ENCODE data around the gene VWA8. TPM values are rescaled to one million over a fixed set of nuclear protein-coding genes. Genes with fewer than 3 reads are reported as not detected.
"Not testable (repeated sequence)": the region's sequence is repeated elsewhere in the genome, so short reads cannot be mapped to it uniquely, and the experiment has no call there.

VWA8 gene
- total RNA-seq, 1 donor, result 21.4 TPM

DNA sequence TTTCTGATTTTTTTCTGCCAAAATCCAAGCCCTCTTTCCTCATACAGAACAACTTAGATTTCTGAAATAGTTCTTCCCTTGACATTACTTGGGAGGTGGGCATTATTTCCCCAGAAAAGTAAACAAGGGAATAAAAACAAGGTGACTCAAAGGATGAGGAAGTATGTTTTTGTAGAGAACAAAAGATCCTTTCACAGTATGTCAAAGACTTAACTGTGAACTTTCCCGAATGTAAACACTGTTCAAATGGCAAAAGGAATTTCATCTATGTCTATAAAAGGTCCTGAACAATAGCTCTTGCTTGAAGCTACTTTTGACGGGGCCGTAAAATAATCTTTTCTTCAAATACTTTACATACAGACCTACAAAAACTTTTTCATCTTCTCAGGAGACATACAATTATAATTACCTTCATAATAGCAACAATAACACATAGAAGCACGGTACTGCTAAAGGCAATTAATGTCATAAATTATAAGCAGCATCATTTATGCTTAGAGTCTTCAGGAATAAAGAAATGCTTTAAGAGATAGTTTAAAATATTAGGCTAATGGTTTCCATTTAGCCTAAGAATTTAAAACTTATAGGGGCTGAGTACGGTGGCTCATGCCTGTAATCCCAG lies 312.5 kb downstream of the VWA8 start:
- no peaks in the 10 kb centered on the region for H3K27me3 ChIP-seq (ENCODE audit: insufficient read depth, low read length)
- H3K4me1 ChIP-seq (ENCODE audit: insufficient read depth, low read length), result peaks cover 21% of the 10 kb centered on the region
- no peaks in the 10 kb centered on the region for H3K9me3 ChIP-seq (ENCODE audit: low read depth, low read length)
- H3K36me3 ChIP-seq (ENCODE audit: insufficient read depth, low read length), result no peaks in the 10 kb centered on the region
- peak; percentile 46 for DNase-seq (ENCODE audit: insufficient read length, low spot score, missing footprints)
- H3K4me3 ChIP-seq (ENCODE audit: insufficient read depth, low read length), result no peak overlapping the region
- no peak overlapping the region for H3K4me2 ChIP-seq (ENCODE audit: insufficient read depth, low read length)
- TF ChIP-seq, protein P1, sequence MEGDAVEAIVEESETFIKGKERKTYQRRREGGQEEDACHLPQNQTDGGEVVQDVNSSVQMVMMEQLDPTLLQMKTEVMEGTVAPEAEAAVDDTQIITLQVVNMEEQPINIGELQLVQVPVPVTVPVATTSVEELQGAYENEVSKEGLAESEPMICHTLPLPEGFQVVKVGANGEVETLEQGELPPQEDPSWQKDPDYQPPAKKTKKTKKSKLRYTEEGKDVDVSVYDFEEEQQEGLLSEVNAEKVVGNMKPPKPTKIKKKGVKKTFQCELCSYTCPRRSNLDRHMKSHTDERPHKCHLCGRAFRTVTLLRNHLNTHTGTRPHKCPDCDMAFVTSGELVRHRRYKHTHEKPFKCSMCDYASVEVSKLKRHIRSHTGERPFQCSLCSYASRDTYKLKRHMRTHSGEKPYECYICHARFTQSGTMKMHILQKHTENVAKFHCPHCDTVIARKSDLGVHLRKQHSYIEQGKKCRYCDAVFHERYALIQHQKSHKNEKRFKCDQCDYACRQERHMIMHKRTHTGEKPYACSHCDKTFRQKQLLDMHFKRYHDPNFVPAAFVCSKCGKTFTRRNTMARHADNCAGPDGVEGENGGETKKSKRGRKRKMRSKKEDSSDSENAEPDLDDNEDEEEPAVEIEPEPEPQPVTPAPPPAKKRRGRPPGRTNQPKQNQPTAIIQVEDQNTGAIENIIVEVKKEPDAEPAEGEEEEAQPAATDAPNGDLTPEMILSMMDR (IDR thresholded peaks at IDR 0.05; ENCODE audit: extremely low read depth, low read depth, low read length), result no peak
- no peaks in the 10 kb centered on the region for H4K20me1 ChIP-seq (ENCODE audit: insufficient read depth, low read length)
- peak overlapping the region; percentile 41 for H3K27ac ChIP-seq (ENCODE audit: low read depth, low read length)
- H3K79me2 ChIP-seq (ENCODE audit: insufficient read depth, low read length), result no peaks in the 10 kb centered on the region
- H2AFZ ChIP-seq (ENCODE audit: low read length), result no peak overlapping the region

DNA sequence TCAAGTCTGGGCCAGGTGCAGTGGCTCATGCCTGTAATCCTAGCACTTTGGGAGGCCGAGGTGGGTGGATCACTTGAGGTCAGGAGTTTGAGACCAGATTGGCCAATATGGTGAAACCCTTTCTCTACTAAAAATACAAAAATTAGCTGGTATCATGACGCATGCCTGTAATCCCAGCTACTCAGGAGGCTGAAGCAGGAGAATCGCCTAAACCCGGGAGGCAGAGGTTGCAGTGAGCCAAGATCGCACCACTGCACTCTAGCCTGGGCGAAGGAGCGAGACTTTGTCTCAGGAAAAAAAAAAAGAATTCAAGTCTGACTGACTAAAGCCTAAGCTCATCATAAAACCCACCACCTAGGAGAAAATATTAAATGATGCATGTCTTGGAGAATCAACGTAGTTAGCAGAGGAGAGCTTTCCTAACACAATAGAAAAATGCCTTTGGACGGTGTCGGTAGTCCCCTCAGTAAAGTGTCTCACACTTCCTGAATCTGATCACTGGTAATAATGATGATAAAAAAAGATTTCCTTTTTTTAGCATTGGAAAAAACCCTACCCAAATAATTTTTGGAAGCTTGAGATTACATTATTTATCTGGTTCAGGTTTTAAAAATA lies 313.1 kb downstream of the VWA8 start:
- H3K4me2 ChIP-seq (ENCODE audit: insufficient read depth, low read length), result not testable (repeated sequence)

DNA sequence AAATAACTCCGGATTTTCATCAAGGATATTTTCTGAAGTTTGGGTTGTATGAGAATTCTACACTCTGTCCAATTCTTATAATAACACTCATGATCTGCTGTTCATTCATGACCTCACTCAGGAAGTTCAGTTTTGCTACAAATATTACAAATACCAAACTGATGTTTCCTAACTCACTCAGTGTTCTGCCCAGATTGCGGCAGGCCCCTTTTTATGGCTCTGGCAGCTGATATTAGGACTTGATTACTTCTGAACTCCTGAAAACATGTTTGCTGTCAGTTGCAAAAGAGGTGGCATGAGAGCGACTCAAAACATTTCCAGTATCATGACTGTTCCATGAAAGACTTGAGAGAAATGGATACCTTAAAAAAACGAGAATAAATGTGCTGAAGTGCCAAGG lies 315.6 kb downstream of the VWA8 start:
- peaks cover 21% of the 10 kb centered on the region for H3K4me1 ChIP-seq (ENCODE audit: insufficient read depth, low read length)
- H3K27ac ChIP-seq (ENCODE audit: low read depth, low read length), result peak overlapping the region; percentile 82
- no peaks in the 10 kb centered on the region for H3K36me3 ChIP-seq (ENCODE audit: insufficient read depth, low read length)
- H3K27me3 ChIP-seq (ENCODE audit: insufficient read depth, low read length), result no peaks in the 10 kb centered on the region
- H3K4me3 ChIP-seq (ENCODE audit: insufficient read depth, low read length), result no peak overlapping the region
- no peak overlapping the region for H2AFZ ChIP-seq (ENCODE audit: low read length)
- TF ChIP-seq, protein P1 (IDR thresholded peaks at IDR 0.05; ENCODE audit: extremely low read depth, low read depth, low read length), result no peak
- peak; percentile 26 for DNase-seq (ENCODE audit: insufficient read length, low spot score, missing footprints)
- peak overlapping the region; percentile 58 for H3K4me2 ChIP-seq (ENCODE audit: insufficient read depth, low read length)
- H3K79me2 ChIP-seq (ENCODE audit: insufficient read depth, low read length), result no peaks in the 10 kb centered on the region
- no peaks in the 10 kb centered on the region for H3K9me3 ChIP-seq (ENCODE audit: low read depth, low read length)
- no peaks in the 10 kb centered on the region for H4K20me1 ChIP-seq (ENCODE audit: insufficient read depth, low read length)

More for the DNA sequence above, 313.1 kb downstream of the VWA8 start:
- not testable (repeated sequence) for H3K27me3 ChIP-seq (ENCODE audit: insufficient read depth, low read length); H3K9me3 ChIP-seq (ENCODE audit: low read depth, low read length); DNase-seq (ENCODE audit: insufficient read length, low spot score, missing footprints); H4K20me1 ChIP-seq (ENCODE audit: insufficient read depth, low read length); H3K4me3 ChIP-seq (ENCODE audit: insufficient read depth, low read length); H3K36me3 ChIP-seq (ENCODE audit: insufficient read depth, low read length); H2AFZ ChIP-seq (ENCODE audit: low read length); H3K79me2 ChIP-seq (ENCODE audit: insufficient read depth, low read length)
- Histone ChIP-seq H3K27ac (ENCODE audit: low read depth, low read length) (peak overlapping the region; percentile 41), H3K4me1 (ENCODE audit: insufficient read depth, low read length) (peaks cover 21% of the 10 kb centered on the region)

GRCh38 chr13:41644742-41645141 lies 316.2 kb downstream of the VWA8 start:
- Histone ChIP-seq H3K4me1 (ENCODE audit: insufficient read depth, low read length) (peaks cover 23% of the 10 kb centered on the region), H3K9me3 (ENCODE audit: low read depth, low read length) (no peaks in the 10 kb centered on the region), H3K79me2 (ENCODE audit: insufficient read depth, low read length) (no peaks in the 10 kb centered on the region), H3K36me3 (ENCODE audit: insufficient read depth, low read length) (no peaks in the 10 kb centered on the region), H4K20me1 (ENCODE audit: insufficient read depth, low read length) (no peaks in the 10 kb centered on the region), H3K27me3 (ENCODE audit: insufficient read depth, low read length) (no peaks in the 10 kb centered on the region), H3K4me3 (ENCODE audit: insufficient read depth, low read length) (no peak overlapping the region), H3K4me2 (ENCODE audit: insufficient read depth, low read length) (peak overlapping the region; percentile 58), H2AFZ (ENCODE audit: low read length) (no peak overlapping the region), H3K27ac (ENCODE audit: low read depth, low read length) (peak overlapping the region; percentile 82)
- no peak for DNase-seq (ENCODE audit: insufficient read length, low spot score, missing footprints)
- TF ChIP-seq, protein P1 (IDR thresholded peaks at IDR 0.05; ENCODE audit: extremely low read depth, low read depth, low read length), result no peak
